Sigmoid colon (tissue), 3 donors: ENCODE data around the gene PDCD4.

Experiments
- POLR2A ChIP-seq, 2 donors: fragments of 450-650 bp; IDR thresholded peaks; one replicate each; pipeline ENCODE4 v1.6.1; 2016; ENCODE audit warnings: antibody characterized with exemption in 2 of 2, mild to moderate bottlenecking in 2 of 2, moderate library complexity in 2 of 2
- TF ChIP-seq, protein P1 (sequence below), 4 experiments: fragments of 450-650 bp in 3 of 4; fragments of 200-600 bp in 1 of 4; IDR thresholded peaks; one replicate each; pipeline ENCODE4 v1.5.1; 2016 to 2019; ENCODE audit warnings: antibody characterized with exemption in 4 of 4, mild to moderate bottlenecking in 3 of 4, moderate library complexity in 2 of 4

DNA sequence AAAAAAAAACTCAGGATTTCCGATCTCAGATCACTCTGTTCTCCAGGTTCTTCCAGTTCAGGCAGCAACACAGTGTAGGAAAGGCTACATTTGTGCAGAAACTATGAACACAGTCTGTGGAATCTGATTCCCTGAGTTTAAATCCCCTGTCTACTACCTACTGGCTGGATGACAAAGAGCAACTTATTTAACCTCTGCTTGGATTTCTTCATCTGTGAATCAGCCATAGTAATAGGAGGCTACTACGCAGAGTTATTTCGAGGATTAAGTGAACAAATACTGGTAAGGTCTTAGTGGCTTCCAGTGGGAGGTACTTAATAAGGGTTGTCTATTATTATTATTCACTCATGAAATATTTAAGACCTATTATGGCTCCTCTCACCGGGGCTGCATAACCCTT lies 44.3 kb upstream of the PDCD4 start:
- TF ChIP-seq, protein P1, sequence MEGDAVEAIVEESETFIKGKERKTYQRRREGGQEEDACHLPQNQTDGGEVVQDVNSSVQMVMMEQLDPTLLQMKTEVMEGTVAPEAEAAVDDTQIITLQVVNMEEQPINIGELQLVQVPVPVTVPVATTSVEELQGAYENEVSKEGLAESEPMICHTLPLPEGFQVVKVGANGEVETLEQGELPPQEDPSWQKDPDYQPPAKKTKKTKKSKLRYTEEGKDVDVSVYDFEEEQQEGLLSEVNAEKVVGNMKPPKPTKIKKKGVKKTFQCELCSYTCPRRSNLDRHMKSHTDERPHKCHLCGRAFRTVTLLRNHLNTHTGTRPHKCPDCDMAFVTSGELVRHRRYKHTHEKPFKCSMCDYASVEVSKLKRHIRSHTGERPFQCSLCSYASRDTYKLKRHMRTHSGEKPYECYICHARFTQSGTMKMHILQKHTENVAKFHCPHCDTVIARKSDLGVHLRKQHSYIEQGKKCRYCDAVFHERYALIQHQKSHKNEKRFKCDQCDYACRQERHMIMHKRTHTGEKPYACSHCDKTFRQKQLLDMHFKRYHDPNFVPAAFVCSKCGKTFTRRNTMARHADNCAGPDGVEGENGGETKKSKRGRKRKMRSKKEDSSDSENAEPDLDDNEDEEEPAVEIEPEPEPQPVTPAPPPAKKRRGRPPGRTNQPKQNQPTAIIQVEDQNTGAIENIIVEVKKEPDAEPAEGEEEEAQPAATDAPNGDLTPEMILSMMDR (IDR thresholded peaks at IDR 0.05) = no peak
- no peak for TF ChIP-seq POLR2A (IDR thresholded peaks at IDR 0.05)
